H1 (cell line): Measurements from ENCODE around the gene KCNH4. TPM values are rescaled to one million over a fixed set of nuclear protein-coding genes. Genes with fewer than 3 reads are reported as not detected.

Experiments used
- CTCF ChIA-PET: fragments of 300-600 bp; sonication (Branson Sonifier 250); formaldehyde crosslinking; loops from one replicate; lab custom pipeline; 2021; ENCODE audit not compliant: partially characterized antibody; lab: Charles Lee
- POLR2A ChIA-PET: fragments of 300-600 bp; sonication (Branson Sonifier 250); formaldehyde crosslinking; loops from one replicate; lab custom pipeline; 2021; ENCODE audit warnings: inconsistent platforms; ENCODE audit not compliant: partially characterized antibody; lab: Charles Lee
- DNase-seq, 2 experiments: peaks; one replicate each; pipeline versions ENCODE4 v3.0.0 to v3.0.0-alpha.2; 2010 to 2022; ENCODE audit warnings: low spot score in 2 of 2, low read depth in 1 of 2, mixed read lengths in 1 of 2
- FAIRE-seq: peaks from 2 replicates; lab custom pipeline; 2011; peaks lifted over from hg19 to GRCh38; lab: Jason Lieb, UNC
- H2AFZ ChIP-seq: 2 replicates; pipeline ENCODE4 v1.8.1; 2012; ENCODE audit warnings: low read length, inconsistent platforms
- H2AK5ac ChIP-seq: 2 replicates; pipeline ENCODE4 v1.6.1; 2013; ENCODE audit warnings: low read depth, low read length
- H2BK120ac ChIP-seq: replicated peaks from 2 replicates; pipeline ENCODE3; 2013; ENCODE audit warnings: low read depth, low read length, inconsistent platforms
- H2BK12ac ChIP-seq: 2 replicates; pipeline ENCODE4 v1.6.1; 2013; ENCODE audit warnings: low read depth, low read length
- H2BK15ac ChIP-seq: 2 replicates; pipeline ENCODE4 v1.6.1; 2013; ENCODE audit warnings: low read length
- H2BK20ac ChIP-seq: 2 replicates; pipeline ENCODE4 v1.6.1; 2013; ENCODE audit warnings: low read length
- H2BK5ac ChIP-seq: 2 replicates; pipeline ENCODE4 v1.6.1; 2013; ENCODE audit warnings: low read depth, low read length
- H3K14ac ChIP-seq: 2 replicates; pipeline ENCODE4 v1.6.1; 2013; ENCODE audit warnings: inconsistent platforms; ENCODE audit not compliant: insufficient read length
- H3K18ac ChIP-seq: 2 replicates; pipeline ENCODE4 v1.6.1; 2013; ENCODE audit warnings: low read length; ENCODE audit errors: extremely low read depth
- H3K23ac ChIP-seq: 2 replicates; pipeline ENCODE4 v1.6.1; 2013; ENCODE audit warnings: inconsistent platforms; ENCODE audit not compliant: insufficient read length
- H3K23me2 ChIP-seq: 2 replicates; pipeline ENCODE4 v1.6.1; 2013; ENCODE audit warnings: low read depth, low read length
- H3K27ac ChIP-seq: 2 replicates; pipeline ENCODE4 v1.6.1; 2011; ENCODE audit warnings: low read depth, low read length, inconsistent platforms
- H3K27me3 ChIP-seq, 4 experiments: replicated peaks in 1 of 4; 1 replicate in 1 of 4; 2 replicates in 3 of 4; pipeline versions ENCODE4 v1.6.1 to v1.8.1; 2011 to 2013; ENCODE audit warnings: low read length in 3 of 4, mild to moderate bottlenecking in 3 of 4, inconsistent platforms in 2 of 4, mixed read lengths in 2 of 4, moderate library complexity in 1 of 4; ENCODE audit not compliant: control insufficient read depth in 3 of 4, insufficient read depth in 3 of 4; ENCODE audit errors: extremely low read depth in 1 of 4
- H3K36me3 ChIP-seq, 4 experiments: 2 replicates each; pipeline versions ENCODE4 v1.6.1 to v1.8.1; 2011 to 2013; ENCODE audit warnings: mild to moderate bottlenecking in 4 of 4, low read length in 3 of 4, moderate library complexity in 2 of 4, control low read depth in 1 of 4, inconsistent platforms in 1 of 4; ENCODE audit not compliant: insufficient read depth in 4 of 4, control insufficient read depth in 2 of 4
- H3K4ac ChIP-seq: replicated peaks from 2 replicates; pipeline ENCODE3; 2013; ENCODE audit warnings: low read length, low read depth, mixed read lengths, inconsistent platforms; ENCODE audit not compliant: insufficient read length
- H3K4me1 ChIP-seq, 4 experiments: replicated peaks in 1 of 4; 1 replicate in 1 of 4; 2 replicates in 3 of 4; pipeline versions ENCODE4 v1.6.1 to v1.8.1; 2011 to 2013; ENCODE audit warnings: low read length in 3 of 4, inconsistent platforms in 2 of 4, mixed read lengths in 1 of 4; ENCODE audit not compliant: insufficient read depth in 4 of 4, control insufficient read depth in 3 of 4
- H3K4me2 ChIP-seq, 2 experiments: 2 replicates each; pipeline versions ENCODE4 v1.6.1 to v1.8.1; 2011 to 2013; ENCODE audit warnings: low read depth in 2 of 2, low read length in 2 of 2, control low read depth in 1 of 2, inconsistent platforms in 1 of 2, mild to moderate bottlenecking in 1 of 2; ENCODE audit not compliant: insufficient read depth in 1 of 2
- H3K4me3 ChIP-seq, 4 experiments: fragments of 200-600, 300-600 bp in 1 of 4; sonication (generic), shearing (Covaris generic), sonication (Bioruptor Twin) in 1 of 4; 2 replicates each; pipeline versions ENCODE4 v1.5.1 to v1.8.1; 2011 to 2016; ENCODE audit warnings: low read length in 4 of 4, low read depth in 3 of 4, control low read depth in 2 of 4, inconsistent platforms in 2 of 4, mild to moderate bottlenecking in 2 of 4, mixed read lengths in 1 of 4, moderate library complexity in 1 of 4; ENCODE audit not compliant: insufficient read depth in 2 of 4; ENCODE audit errors: extremely low read depth in 1 of 4
- H3K56ac ChIP-seq: replicated peaks from 2 replicates; pipeline ENCODE3; 2013; ENCODE audit warnings: low read depth, mild to moderate bottlenecking, mixed read lengths, low read length, inconsistent platforms; ENCODE audit not compliant: insufficient read length
- H3K79me1 ChIP-seq: 2 replicates; pipeline ENCODE4 v1.6.1; 2013; ENCODE audit warnings: low read depth, low read length, control low read depth
- H3K79me2 ChIP-seq, 2 experiments: 2 replicates each; pipeline versions ENCODE4 v1.6.1 to v1.8.1; 2012 to 2013; ENCODE audit warnings: low read length in 2 of 2, mild to moderate bottlenecking in 2 of 2, inconsistent platforms in 1 of 2; ENCODE audit not compliant: insufficient read depth in 2 of 2, control insufficient read depth in 1 of 2
- H3K9ac ChIP-seq, 4 experiments: replicated peaks in 1 of 4; 1 replicate in 1 of 4; 2 replicates in 3 of 4; pipeline versions ENCODE4 v1.6.1 to v1.8.1; 2011 to 2013; ENCODE audit warnings: low read depth in 3 of 4, low read length in 3 of 4, control low read depth in 2 of 4, mild to moderate bottlenecking in 2 of 4, moderate library complexity in 2 of 4, inconsistent platforms in 1 of 4; ENCODE audit errors: extremely low read depth in 1 of 4
- H3K9me3 ChIP-seq, 2 experiments: 2 replicates each; pipeline versions ENCODE4 v1.6.1 to v1.8.1; 2012 to 2013; ENCODE audit warnings: mild to moderate bottlenecking in 2 of 2, moderate library complexity in 2 of 2, control low read depth in 1 of 2, inconsistent platforms in 1 of 2, low read depth in 1 of 2, low read length in 1 of 2, mixed read lengths in 1 of 2; ENCODE audit not compliant: insufficient read depth in 2 of 2
- H4K20me1 ChIP-seq, 2 experiments: replicated peaks in 1 of 2; 2 replicates each; pipeline versions ENCODE3 to v1.8.1; 2011 to 2013; ENCODE audit warnings: inconsistent platforms in 2 of 2, low read length in 2 of 2, mild to moderate bottlenecking in 1 of 2; ENCODE audit not compliant: insufficient read depth in 2 of 2, control insufficient read depth in 1 of 2
- H4K5ac ChIP-seq: 2 replicates; pipeline ENCODE4 v1.6.1; 2013; ENCODE audit warnings: low read length, low read depth, mixed read lengths, inconsistent platforms; ENCODE audit not compliant: insufficient read length
- H4K8ac ChIP-seq: 2 replicates; pipeline ENCODE4 v1.8.0; 2013; ENCODE audit warnings: mild to moderate bottlenecking, moderate library complexity, low read length, inconsistent platforms; ENCODE audit not compliant: insufficient read depth; ENCODE audit errors: extremely low read depth
- H4K91ac ChIP-seq: replicated peaks from 2 replicates; pipeline ENCODE3; 2013; ENCODE audit warnings: low read length, mixed read lengths, inconsistent platforms; ENCODE audit not compliant: insufficient read length
- EGR1 ChIP-seq: IDR thresholded peaks from 2 replicates; pipeline ENCODE4 v1.6.1; 2011; ENCODE audit warnings: low read depth, low read length, borderline replicate concordance
- HDAC2 ChIP-seq, 2 experiments: fragments of 300-600 bp in 1 of 2; sonication (generic) in 1 of 2; IDR thresholded peaks; 2 replicates each; pipeline ENCODE4 v1.6.1; 2011 to 2012; ENCODE audit warnings: low read depth in 2 of 2, low read length in 2 of 2, mild to moderate bottlenecking in 2 of 2, moderate library complexity in 2 of 2, borderline replicate concordance in 1 of 2, inconsistent platforms in 1 of 2
- RNF2 ChIP-seq: fragments of 200-900, 300-1000 bp; sonication (generic); IDR thresholded peaks from 2 replicates; pipeline ENCODE4 v1.7.1; 2016; ENCODE audit warnings: borderline replicate concordance, low read depth, mild to moderate bottlenecking, antibody characterized with exemption, low read length; ENCODE audit not compliant: poor library complexity, severe bottlenecking; ENCODE audit errors: missing control alignments
- RXRA ChIP-seq: IDR thresholded peaks from 2 replicates; pipeline ENCODE4 v1.6.1; 2011; ENCODE audit warnings: low read depth, mild to moderate bottlenecking, low read length, moderate library complexity; ENCODE audit not compliant: insufficient read depth
- SAP30 ChIP-seq: fragments of 300-600 bp; sonication (generic); IDR thresholded peaks from 2 replicates; pipeline ENCODE4 v1.7.1; 2012; ENCODE audit warnings: low read length, moderate library complexity, mild to moderate bottlenecking, inconsistent platforms; ENCODE audit not compliant: insufficient read depth, insufficient replicate concordance
- SP2 ChIP-seq: IDR thresholded peaks from 2 replicates; pipeline ENCODE4 v1.6.1; 2012; ENCODE audit warnings: mild to moderate bottlenecking, low read length, inconsistent platforms
- TAF7 ChIP-seq: optimal IDR thresholded peaks from 2 replicates; pipeline ENCODE3; 2011; ENCODE audit warnings: low read depth, mild to moderate bottlenecking, inconsistent platforms, low read length, moderate library complexity, borderline replicate concordance
- TCF12 ChIP-seq: IDR thresholded peaks from 2 replicates; pipeline ENCODE4 v1.6.1; 2011; ENCODE audit warnings: low read depth, mild to moderate bottlenecking, low read length
- WGBS, 2 experiments: shearing (Covaris generic) in 1 of 2; methylation state at CpG; one replicate each; pipeline versions ENCODE4 v1.1.6 to v1.1.7; 2013 to 2015; ENCODE audit warnings: low lambda C conversion rate in 2 of 2, mixed read lengths in 2 of 2, inconsistent platforms in 1 of 2, low coverage in 1 of 2, missing lambda C conversion rate in 1 of 2; ENCODE audit not compliant: insufficient replicate concordance in 2 of 2, insufficient coverage in 1 of 2, insufficient read length in 1 of 2; ENCODE audit errors: extremely low coverage in 1 of 2, missing lambda C conversion rate in 1 of 2; 5-methylcytosine and 5-hydroxymethylcytosine counted together
- polyA plus RNA-seq, 7 experiments: library from polyadenylated mRNA; depleted of rRNA in 3 of 7; stranded (reverse) in 5 of 7; unstranded in 2 of 7; fragments of >200 nt in 5 of 7; fragments of 200-250 nt in 2 of 7; gene quantifications; 1 replicate in 5 of 7; 2 replicates in 1 of 7; 4 replicates in 1 of 7; pipeline versions ENCODE4 v1.2.1 to v1.2.3, GENCODE V29; 2011 to 2013; ENCODE audit warnings: missing spikeins in 2 of 7, mixed read lengths in 2 of 7
- total RNA-seq: library from RNA; stranded (reverse); fragmentation: NEBNext Ultra II Directional; extraction: Animal tissue kit (Norgen Biotek cat#: 25700); gene quantifications from 2 replicates; pipeline ENCODE4 v1.2.1, GENCODE V29; 2021
- TF ChIP-seq, protein P1 (sequence below): IDR thresholded peaks from 2 replicates; pipeline ENCODE4 v1.6.1; 2011; ENCODE audit warnings: low read depth, mild to moderate bottlenecking, low read length; ENCODE audit not compliant: insufficient read depth

The KCNH4 gene
- total and polyA plus RNA-seq, 2 of the 8 experiments (the other 6 are each of a cell fraction or from before 2014, with no cell fraction given), result 0.44 to 0.47 TPM

DNA sequence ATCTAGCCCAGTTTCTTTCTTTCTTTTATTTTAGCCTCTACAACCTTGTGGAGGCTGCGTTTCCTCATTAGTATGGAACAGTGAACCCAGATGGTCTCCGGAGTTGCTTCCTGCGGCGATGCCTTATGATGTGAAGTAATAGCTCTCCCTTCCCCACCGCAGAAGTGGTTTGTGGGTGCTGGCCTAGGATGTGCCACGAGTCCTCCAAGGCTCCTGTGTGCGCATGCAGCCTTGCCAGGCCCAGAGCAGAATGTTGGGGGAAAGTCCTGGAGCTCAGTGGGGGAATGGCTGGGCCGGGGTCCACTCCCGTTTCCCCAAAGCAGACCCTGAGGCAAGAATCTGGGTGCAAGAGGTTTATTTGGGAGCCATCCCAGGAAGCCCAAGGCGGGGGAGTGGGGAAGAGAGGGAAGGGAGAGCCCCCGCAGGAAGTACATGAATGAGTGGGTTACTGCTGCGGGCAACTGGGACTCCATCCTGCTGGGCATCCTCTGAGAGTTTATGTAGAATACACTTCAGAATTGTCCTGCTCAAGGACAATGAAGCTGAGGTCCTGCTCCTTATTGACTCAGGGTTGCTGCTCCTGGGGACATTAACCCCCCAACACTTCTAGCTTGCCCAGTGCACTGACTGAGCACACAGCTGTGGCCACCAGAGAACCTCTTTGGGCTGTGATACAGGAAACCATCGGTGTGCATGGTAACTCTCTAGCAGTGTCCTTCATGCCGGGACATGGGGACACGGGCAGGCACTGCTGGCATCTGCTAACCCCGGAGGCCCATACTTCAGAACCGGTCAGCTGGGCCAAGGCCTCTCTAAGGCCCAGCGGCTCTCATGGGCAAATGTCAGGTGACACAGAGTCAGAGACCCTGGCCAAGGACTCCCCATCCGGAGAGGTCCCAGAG is 8.1 kb upstream of the KCNH4 start:
- Histone ChIP-seq H3K4ac (no peak overlapping the region), H3K56ac (no peak overlapping the region), H3K14ac (no peak overlapping the region), H4K5ac (no peak overlapping the region), H3K23ac (no peak overlapping the region), H3K4me1 (peaks cover 0 to 10% (median 5%) of the 10 kb centered on the region in 4 experiments; a peak in 4 of 7 replicates), H3K18ac (no peak overlapping the region), H2BK120ac (no peak overlapping the region), H4K8ac (no peak overlapping the region), H3K9ac (no peak overlapping the region), H3K36me3 (no peaks in the 10 kb centered on the region), H3K27ac (no peak overlapping the region), H3K23me2 (no peaks in the 10 kb centered on the region; the same call in 1 of the 2 replicates), H2BK12ac (no peak overlapping the region), H4K20me1 (peaks cover 0 to 1% of the 10 kb centered on the region in 2 experiments), H3K4me2 (no peak overlapping the region), H3K27me3 (peaks cover 0 to 17% (median 14%) of the 10 kb centered on the region in 4 experiments; a peak in 5 of 7 replicates), H3K9me3 (no peaks in the 10 kb centered on the region), H2AK5ac (no peak overlapping the region), H2BK20ac (no peak overlapping the region), H4K91ac (no peak overlapping the region), H2BK15ac (0 out of 2 replicates have a peak overlapping the region, but pooled peaks have one; percentile 10), H2BK5ac (no peak overlapping the region), H3K79me1 (no peaks in the 10 kb centered on the region), H3K4me3 (no peak overlapping the region), H2AFZ (no peak overlapping the region), H3K79me2 (no peaks in the 10 kb centered on the region)
- TF ChIP-seq RNF2 (no peak), EGR1 (no peak), RXRA (no peak), TAF7 (no peak), SP2 (no peak), SAP30 (no peak), HDAC2 (IDR thresholded peaks at IDR 0.05; ENCODE audit: borderline replicate concordance in 1 of 2, low read depth in 2 of 2, low read length in 2 of 2) (no peak), TCF12 (no peak)
- TF ChIP-seq, protein P1, sequence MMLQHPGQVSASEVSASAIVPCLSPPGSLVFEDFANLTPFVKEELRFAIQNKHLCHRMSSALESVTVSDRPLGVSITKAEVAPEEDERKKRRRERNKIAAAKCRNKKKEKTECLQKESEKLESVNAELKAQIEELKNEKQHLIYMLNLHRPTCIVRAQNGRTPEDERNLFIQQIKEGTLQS, result no peak
- ChIA-PET CTCF (interaction anchor here (0.6 to 5.1 kb wide), 8 partner anchors 26 to 345 kb away, joined by 3 to 28 read pairs (median 3); no protein-coding TSS in a partner anchor), POLR2A (interaction anchor here (0.5 to 1.1 kb wide), 4 partner anchors 10 to 33 kb away, joined by 3 read pairs; no protein-coding TSS in a partner anchor)
- 93% methylated on average over 19 of the region's 19 CpGs; no CpG with 5 or more reads in 1 of the 2 experiments for WGBS, 2 experiments
- FAIRE-seq (no peak), DNase-seq (no peak)
